SKM-1 (cell line): ENCODE results near the gene SLC7A5.
"Not testable (repeated sequence)": the region's sequence is repeated elsewhere in the genome, so short reads cannot be mapped to it uniquely, and the experiment has no call there.

Experiments used
- DNase-seq: peaks from one replicate; lab custom pipeline; 2025; ENCODE audit not compliant: unreplicated experiment; lab: John Stamatoyannopoulos, UW

SLC7A5 gene

GRCh38 chr16:87861300-87862099 is 7.8 kb downstream of the SLC7A5 start:
- DNase-seq, result not testable (repeated sequence)

DNA sequence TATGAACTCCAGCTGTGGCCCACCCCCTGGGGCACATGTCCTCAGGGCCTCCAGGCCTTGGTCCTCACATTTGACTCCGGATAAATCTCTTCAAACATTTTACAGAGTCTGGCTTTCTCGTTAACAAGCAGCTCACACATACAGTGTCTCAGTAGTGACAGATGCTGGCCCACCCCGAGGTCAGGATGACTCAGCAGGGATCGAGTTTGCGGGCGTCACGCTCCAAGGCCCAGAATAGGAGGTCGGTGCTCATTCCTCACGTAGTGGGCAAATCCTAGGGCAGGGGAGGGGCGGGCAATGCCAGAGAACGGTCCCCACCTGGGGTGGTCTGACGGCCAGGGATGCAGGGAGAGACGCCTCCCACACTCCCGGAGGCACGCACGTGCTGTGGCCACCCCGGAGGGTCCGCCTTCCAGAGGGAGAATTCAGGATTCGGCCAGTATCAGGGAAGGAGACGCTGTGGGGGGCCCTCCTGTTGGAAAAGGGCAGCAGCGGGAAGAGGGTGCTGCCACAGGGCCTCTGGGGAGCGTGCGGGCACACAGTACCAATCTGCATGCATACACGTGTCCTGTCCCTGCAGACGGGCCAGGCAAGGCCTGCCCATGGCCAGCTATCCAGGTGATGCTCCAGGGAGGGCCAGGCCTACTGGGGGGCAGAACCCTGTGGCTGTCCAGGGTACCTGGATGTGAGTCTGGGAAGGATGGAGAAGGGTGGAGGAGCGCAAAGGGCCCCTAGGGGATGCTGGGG is 8.6 kb downstream of the SLC7A5 start:
- DNase-seq, result no peak

DNA sequence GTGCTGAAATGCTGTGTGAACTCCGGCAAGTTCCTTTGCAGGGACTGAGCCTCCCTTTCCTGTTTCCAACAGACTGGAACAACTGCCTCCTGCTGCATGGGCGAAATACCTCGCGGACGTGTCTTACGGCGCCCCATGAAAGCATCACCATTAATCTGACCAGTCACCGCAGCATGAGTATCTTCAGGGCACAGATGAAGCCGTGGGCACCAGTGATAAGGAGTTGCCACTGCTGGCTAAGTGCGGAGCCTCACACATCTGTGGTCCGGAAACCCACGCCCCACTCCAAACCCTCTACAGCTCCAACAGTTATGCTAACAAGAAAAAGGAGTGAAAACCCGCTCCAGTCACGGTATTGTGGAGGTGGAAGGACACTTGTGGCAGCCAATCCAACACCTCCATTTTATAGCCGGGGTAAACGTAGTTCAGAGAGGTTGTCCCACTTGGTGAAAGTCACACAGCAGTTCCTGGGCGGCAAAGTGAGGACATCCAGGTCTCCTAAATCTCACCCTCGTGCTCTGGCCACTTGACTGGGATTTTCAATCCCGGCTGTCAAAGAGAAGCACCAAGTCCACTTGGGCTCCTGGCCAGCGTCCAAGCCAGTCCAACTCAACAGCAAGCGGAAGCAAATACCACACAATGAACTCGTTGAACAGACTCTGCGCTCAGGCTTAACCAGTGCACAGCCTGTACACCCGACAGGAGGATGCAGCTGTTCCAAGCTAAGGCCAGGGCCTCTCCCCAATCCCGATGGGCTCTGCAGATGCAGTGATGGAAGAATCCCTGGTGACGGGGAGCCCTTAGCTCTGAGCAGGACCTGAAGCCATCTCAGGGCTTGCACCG is 10.9 kb downstream of the SLC7A5 start:
- DNase-seq, result not testable (repeated sequence)

GRCh38 chr16:87856791-87857228 is 12.5 kb downstream of the SLC7A5 start:
- no peak for DNase-seq

DNA sequence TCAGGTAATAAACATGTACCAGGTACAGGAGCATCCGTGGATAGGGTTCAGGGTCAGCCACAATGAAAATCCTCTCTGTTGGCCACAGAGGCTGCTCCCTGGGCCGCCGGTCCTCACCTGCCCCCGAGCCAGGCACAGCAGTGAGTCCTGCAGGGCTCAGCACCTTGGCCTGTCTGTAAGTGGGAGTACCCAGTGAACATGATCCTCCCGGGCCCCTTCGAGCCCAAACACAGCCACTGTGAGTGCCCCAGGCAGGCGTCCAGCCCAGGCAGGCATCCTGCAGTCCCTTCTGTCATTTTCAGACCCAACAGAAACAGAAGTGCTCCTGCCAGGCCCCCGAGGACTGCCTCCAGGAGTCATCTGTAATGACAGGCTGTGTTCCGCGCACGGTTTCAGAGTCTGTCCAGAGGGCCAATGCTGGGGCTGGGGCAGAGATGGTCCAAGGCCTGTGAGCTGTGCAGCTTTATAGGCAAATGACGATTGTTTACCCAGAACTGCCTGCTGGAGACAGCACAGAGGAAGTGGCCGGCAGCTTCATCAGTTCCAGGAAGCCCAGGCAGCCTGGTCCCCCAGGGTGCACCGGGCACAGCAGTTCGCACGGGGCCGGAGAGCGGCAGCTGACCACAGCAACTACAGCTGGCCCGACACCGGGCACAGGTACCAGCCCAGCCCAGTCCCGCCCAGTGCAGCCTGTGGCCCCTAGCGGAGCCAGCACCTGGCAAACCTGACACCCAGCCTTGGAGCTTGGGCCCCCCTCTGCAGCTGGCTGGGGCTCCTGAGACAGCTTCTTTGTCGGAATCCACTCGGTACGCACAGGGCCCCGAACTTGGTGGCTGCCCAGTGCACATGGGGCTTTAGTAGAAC is 13.2 kb downstream of the SLC7A5 start:
- DNase-seq, result no peak

- no peak for DNase-seq
Measured at GRCh38 chr16:87854907-87855683, 14.2 kb downstream of the SLC7A5 start.

DNA sequence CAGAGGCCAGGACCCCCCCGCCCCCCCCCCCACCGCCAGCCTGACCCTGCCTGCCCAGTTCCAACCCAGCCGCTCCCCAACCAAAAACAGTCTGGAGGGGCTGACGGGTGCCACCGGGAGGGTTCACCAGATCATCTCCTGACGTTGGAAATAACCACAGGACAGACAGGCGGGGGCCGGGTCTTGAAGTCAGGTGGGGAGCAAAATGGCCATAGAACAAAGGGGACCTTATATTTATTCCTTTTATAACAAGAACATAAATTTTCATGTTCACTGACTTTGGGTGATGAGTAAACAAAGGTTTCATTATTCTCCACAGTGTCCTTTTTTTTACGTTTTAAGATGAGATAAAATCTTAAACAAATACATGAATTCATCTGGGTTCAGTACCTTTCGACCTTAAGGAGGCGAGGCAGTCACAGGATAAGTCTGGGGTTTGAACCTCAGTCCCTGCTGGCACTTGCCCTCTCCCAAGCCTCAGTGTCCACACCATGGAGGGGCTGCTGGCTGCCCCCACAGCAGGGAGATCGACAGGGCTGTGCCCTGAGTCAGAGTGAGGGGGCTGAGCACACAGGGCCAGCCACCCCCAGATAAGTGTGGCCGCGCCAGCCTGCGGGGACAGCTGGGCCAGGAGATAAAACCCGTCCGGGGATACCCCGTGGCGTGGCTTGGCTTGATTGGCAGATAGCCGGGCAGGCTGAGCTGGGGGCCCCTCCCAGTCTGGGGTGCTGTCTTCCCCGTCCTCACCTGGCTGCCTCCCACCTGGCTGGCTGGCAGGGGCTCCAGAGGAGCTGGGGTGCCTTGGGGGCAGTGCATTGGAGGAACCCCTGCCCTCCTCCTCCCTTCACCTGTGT is 15.0 kb downstream of the SLC7A5 start:
- DNase-seq, result no peak

GRCh38 chr16:87853411-87854052 is 15.8 kb downstream of the SLC7A5 start:
- peak; percentile 77 for DNase-seq

DNA sequence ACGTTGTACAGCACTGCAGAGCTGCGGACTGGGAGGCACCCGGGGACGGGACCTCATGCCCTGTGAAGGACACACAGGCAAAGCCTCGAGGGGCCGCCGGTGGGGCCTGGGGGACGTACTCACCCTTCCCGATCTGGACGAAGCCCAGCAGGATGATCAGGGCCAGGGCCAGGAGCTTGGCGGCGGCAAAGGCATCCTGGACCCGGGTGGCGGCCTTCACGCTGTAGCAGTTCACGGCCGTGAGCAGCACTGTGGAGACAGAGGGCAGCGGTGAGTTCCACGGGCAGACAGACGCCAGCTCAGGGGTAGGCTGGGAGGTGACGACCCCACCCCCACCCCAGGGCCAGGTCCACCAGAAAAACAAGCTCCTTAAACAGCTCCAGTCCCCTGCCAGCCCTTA is 17.7 kb downstream of the SLC7A5 start:
- no peak for DNase-seq

- no peak for DNase-seq
Measured at GRCh38 chr16:87851141-87851587, 18.1 kb downstream of the SLC7A5 start.

- peak; percentile 5 for DNase-seq
Measured at GRCh38 chr16:87850009-87851006, 19.0 kb downstream of the SLC7A5 start.

DNA sequence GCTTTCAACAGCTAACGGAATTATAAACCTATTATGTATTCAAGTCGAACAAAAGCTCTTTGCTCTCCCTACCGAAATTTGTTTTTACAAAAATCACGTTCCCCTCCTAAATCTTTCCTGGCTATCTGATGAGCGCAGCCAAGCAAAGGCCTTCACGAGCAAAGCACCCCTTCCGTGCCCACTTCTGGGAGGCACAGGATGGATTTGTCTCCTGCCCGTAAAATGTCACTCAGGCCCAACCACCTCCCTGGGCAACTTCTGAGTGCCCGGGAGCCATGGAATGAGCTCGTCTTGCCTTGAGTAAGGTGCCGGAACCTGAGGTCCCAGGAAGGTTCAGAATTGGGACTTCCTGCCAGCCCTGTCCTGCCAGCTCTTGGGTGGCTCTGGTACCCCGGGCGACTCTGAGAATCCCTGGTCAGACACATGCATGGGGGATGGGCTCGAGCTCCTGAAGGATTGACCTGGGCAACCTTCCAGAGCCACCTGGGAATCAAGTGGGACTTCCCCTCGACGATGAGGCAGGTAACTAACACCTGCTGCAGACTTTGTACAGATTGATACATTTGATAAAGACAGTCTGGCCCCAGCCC is 19.8 kb downstream of the SLC7A5 start:
- no peak for DNase-seq

- no peak for DNase-seq
Measured at GRCh38 chr16:87848676-87849345, 20.5 kb downstream of the SLC7A5 start.

DNA sequence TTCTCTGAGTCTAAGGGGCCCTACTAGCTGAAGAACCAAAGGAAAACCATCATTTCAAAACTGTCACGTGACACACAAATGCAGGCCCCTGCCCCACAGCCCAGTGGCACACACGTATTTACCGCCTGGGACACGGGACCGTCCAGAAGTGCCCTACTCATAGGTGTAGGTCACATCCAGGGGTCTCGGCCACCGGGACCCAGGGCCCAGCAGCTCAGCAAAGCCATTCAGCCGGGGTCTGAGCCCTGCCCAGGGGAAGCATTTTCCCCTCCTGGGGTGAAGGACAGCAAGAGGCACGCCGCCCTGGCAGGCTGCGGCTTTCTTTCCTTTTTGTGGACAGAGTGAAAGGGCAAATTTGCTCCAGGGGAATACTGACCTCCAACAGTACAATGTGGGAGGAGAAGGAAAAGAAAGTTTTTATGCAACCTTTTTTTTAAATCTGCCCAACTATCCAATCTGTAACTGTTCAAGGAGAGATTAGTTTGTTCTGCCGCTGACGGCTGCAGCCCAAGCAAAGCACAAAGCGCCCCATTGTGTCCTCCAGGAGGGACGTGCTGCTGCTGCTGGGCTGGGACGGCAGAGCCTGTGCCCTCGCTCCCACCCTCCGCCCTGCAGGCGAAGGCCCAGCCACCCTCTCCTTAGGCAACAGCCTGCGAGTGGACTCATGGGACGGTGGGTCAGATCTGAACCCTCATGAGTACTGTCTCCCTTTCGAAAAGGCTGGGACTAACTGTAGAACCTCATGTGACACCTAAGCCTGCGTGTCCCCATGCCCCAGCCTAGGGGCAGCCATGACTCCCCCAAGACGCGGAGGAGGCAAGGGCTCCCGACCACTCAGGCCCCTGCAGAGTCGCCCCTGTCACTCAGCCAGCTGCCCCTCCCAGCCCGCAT is 21.3 kb downstream of the SLC7A5 start:
- DNase-seq, result no peak

DNA sequence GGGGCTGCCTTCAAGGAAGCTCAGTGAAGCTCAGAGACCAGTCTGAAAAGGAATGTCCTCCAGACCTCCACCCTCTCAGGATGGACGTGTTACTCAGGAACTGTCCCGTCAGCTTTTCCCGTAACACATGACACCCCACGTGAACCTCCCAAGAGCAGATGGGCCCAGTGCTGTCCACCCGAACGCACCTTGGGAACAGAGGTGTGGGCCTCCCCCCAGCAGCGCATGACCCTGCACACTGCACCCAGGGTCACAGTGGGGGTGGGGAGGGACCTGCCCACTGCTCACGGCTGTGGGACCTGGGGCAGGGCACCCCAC is 21.9 kb downstream of the SLC7A5 start:
- DNase-seq, result no peak
